K562 (cell line): ENCODE results near the gene HSD11B1L. TPM values are rescaled to one million over a fixed set of nuclear protein-coding genes. Genes with fewer than 3 reads are reported as not detected.

Experiments
- AFF4 ChIP-seq: sonication (generic); formaldehyde crosslinking; IDR thresholded peaks from 2 replicates; pipeline ENCODE4 v1.8.0; 2023; ENCODE audit warnings: mild to moderate bottlenecking, missing genetic modification reagents
- ATF6 ChIP-seq: sonication (generic); formaldehyde crosslinking; IDR thresholded peaks from 2 replicates; pipeline ENCODE4 v1.4.0; 2020; ENCODE audit warnings: mild to moderate bottlenecking, missing genetic modification reagents
- FOXP1 ChIP-seq: sonication (generic); formaldehyde crosslinking; IDR thresholded peaks from 2 replicates; pipeline ENCODE4 v1.8.0; 2022; ENCODE audit warnings: mild to moderate bottlenecking, missing genetic modification reagents
- KAT7 ChIP-seq: sonication (generic); formaldehyde crosslinking; IDR thresholded peaks from 2 replicates; pipeline ENCODE4 v1.8.0; 2022; ENCODE audit warnings: missing genetic modification reagents, mild to moderate bottlenecking, borderline replicate concordance
- KDM2B ChIP-seq: fragments of 250-450 bp; sonication (Bioruptor Pico); IDR thresholded peaks from 2 replicates; pipeline ENCODE4 v1.8.0; 2021; ENCODE audit warnings: mild to moderate bottlenecking, moderate library complexity
- MBD2 ChIP-seq: sonication (generic); IDR thresholded peaks from 2 replicates; pipeline ENCODE4 v1.6.1; 2016; ENCODE audit warnings: low read depth, borderline replicate concordance
- NRF1 ChIP-seq, 2 experiments: fragments of 450-650 bp; IDR thresholded peaks in 1 of 2; conservative IDR thresholded peaks in 1 of 2; 2 replicates each; pipeline ENCODE4 v1.6.1; 2014; ENCODE audit warnings: mild to moderate bottlenecking in 2 of 2
- OTX1 ChIP-seq: fragments of 450-650 bp; formaldehyde crosslinking; IDR thresholded peaks from 2 replicates; pipeline ENCODE4 v1.4.0; 2022; ENCODE audit warnings: mild to moderate bottlenecking
- POLR2AphosphoS2 ChIP-seq: IDR thresholded peaks from 2 replicates; pipeline ENCODE4 v1.6.1; 2012; ENCODE audit warnings: low read length, improper control_type of control experiment
- SOX6 ChIP-seq: fragments of 450-650 bp; IDR thresholded peaks from 2 replicates; pipeline ENCODE4 v1.6.1; 2014; ENCODE audit warnings: mild to moderate bottlenecking
- ZBTB26 ChIP-seq: fragments of 450-650 bp; formaldehyde crosslinking; IDR thresholded peaks from 2 replicates; pipeline ENCODE4 v1.4.0; 2022; ENCODE audit warnings: missing genetic modification characterization
- ZC3H4 ChIP-seq: sonication (generic); formaldehyde crosslinking; IDR thresholded peaks from 2 replicates; pipeline ENCODE4 v1.9.0; 2021; ENCODE audit warnings: missing genetic modification reagents, borderline replicate concordance
- ZNF217 ChIP-seq: sonication (generic); formaldehyde crosslinking; IDR thresholded peaks from 2 replicates; pipeline ENCODE4 v1.8.0; 2022; ENCODE audit warnings: mild to moderate bottlenecking, missing genetic modification reagents
- ZNF395 ChIP-seq: fragments of 200-800 bp; sonication (Bioruptor generic); IDR thresholded peaks from 2 replicates; pipeline ENCODE4 v1.6.1; 2017; ENCODE audit warnings: missing genetic modification characterization, missing compliant biosample characterization
- ZNF695 ChIP-seq: fragments of 450-650 bp; formaldehyde crosslinking; IDR thresholded peaks from 2 replicates; pipeline ENCODE4 v1.4.0; 2020; ENCODE audit warnings: mild to moderate bottlenecking, moderate library complexity
- polyA plus RNA-seq, 8 experiments: library from polyadenylated mRNA; depleted of rRNA in 4 of 8; stranded (reverse) in 5 of 8; unstranded in 3 of 8; fragments of >200 nt; fragmentation: Nextera tagmentation in 2 of 8; fragmentation: Illumina TruSeq in 1 of 8; extraction: Ambion mirVana in 2 of 8; extraction: Trizol in 1 of 8; gene quantifications; 2 replicates each; pipeline versions ENCODE4 v1.2.1 to v1.2.3, GENCODE V29; 2011 to 2014; ENCODE audit warnings: inconsistent platforms in 1 of 8, missing spikeins in 1 of 8
- total RNA-seq, 7 experiments: library from RNA; depleted of rRNA in 6 of 7; stranded (reverse); fragments of >200 nt in 6 of 7; fragmentation: Illumina TruSeq in 2 of 7; extraction: Trizol in 2 of 7; gene quantifications; 2 replicates each; pipeline versions ENCODE4 v1.2.1 to v1.2.3, GENCODE V29; 2011 to 2021; ENCODE audit warnings: low replicate concordance in 1 of 7

HSD11B1L gene
- total and polyA plus RNA-seq, 9 of the 15 experiments (the other 6 are each of a cell fraction or from before 2014, with no cell fraction given), result 0.31 to 7.7 (median 2.3) TPM

- TF ChIP-seq AFF4 (peak; percentile 69; the same call in 1 of the 2 replicates), KDM2B (CRISPR knock-in tag) (0 out of 2 replicates have a peak, but pooled peaks have one; percentile 7), ATF6 (CRISPR knock-in tag) (no peak), ZC3H4 (CRISPR knock-in tag) (peak; percentile 81; the same call in 1 of the 2 replicates), ZBTB26 (CRISPR knock-in tag) (peak; percentile 52; the same call in 1 of the 2 replicates), FOXP1 (CRISPR knock-in tag) (peak; percentile 20; the same call in 1 of the 2 replicates), POLR2AphosphoS2 (peak; percentile 37), NRF1 (conservative IDR thresholded peaks at IDR 0.05 in 1 of 2, IDR thresholded peaks at IDR 0.05 in 1 of 2) (peak in 1 of 2 experiments; percentile 37; a peak in 1 of 4 replicates), ZNF217 (CRISPR knock-in tag) (no peak), MBD2 (peak; percentile 5; the same call in 1 of the 2 replicates), KAT7 (no peak; the same call in 1 of the 2 replicates), OTX1 (CRISPR knock-in tag) (no peak), ZNF695 (no peak), SOX6 (no peak), ZNF395 (CRISPR knock-in tag) (no peak)
Measured at GRCh38 chr19:5691822-5692722, 11.2 kb downstream of the HSD11B1L start (continued).
